ENCODE results near the gene SMPD4.
"Not testable (repeated sequence)": the region's sequence is repeated elsewhere in the genome, so short reads cannot be mapped to it uniquely, and the experiment has no call there.

SMPD4 gene

DNA sequence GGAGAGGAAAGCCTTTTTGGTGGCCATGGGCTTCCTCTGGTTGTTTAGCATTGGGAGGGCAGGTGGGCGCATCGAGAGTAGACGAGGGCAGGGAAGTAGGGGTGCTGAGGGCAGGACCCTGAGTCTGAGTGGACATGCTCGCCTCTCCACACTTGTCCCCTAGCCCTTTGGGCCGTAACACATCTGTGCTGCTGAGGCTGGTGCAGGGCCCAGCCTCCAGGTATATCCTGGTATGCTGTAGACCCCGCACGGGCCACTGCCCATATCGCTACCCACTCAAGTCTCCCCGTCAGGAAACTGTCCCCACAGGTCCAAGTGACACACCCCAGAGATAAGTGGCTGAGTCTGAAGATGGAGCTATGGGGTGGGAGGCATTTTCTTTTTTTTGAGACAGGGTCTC, 22.8 kb downstream of the SMPD4 start:
- TF ChIP-seq CTCF (IDR thresholded peaks at IDR 0.05; ENCODE audit: low read length, missing control alignments) = no peak

DNA sequence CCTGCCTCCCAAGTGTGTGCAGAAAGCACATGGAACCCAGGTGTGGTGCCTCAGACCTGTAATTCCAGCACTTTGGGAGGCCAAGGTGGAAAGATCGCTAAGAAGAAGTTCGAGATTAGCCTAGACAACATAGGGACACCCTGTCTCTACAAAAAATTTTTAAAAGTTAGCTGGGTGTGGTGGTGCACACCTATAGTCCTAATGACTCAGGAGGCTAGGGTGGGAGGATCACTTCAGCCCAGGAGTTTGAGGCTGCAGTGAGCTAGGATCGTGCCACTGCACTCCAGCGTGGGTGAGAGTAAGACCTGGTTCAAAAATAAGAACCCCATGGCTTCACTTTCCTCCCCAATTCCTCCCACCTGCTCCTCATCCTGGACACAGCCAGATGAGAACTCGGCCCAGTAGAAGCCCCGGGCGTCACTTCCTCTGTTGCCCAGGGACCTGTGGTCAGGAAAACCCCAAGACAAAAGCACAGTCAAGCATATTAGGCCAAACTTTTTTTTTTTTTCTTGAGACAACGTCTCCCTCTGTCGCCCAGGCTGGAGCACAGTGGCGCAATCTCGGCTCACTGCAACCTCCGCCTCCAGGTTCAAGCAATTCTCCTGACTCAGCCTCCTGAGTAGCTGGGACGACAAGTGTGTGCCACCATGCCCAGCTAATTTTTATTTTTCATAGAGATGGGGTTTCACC, 23.4 kb downstream of the SMPD4 start:
- not testable (repeated sequence) for DNase-seq (ENCODE audit: low read depth); H3K4me3 ChIP-seq (replicated peaks; ENCODE audit: low read depth, low read length)

More for the DNA sequence above, 22.8 kb downstream of the SMPD4 start:
- DNase-seq (ENCODE audit: low read depth) = no peak
- H3K4me3 ChIP-seq (replicated peaks; ENCODE audit: low read depth, low read length) = no peak overlapping the region

- not testable (repeated sequence) for DNase-seq (ENCODE audit: low read depth); H3K4me3 ChIP-seq (replicated peaks; ENCODE audit: low read depth, low read length)
Measured at GRCh38 chr2:130157354-130157753, 24.0 kb downstream of the SMPD4 start.

DNA sequence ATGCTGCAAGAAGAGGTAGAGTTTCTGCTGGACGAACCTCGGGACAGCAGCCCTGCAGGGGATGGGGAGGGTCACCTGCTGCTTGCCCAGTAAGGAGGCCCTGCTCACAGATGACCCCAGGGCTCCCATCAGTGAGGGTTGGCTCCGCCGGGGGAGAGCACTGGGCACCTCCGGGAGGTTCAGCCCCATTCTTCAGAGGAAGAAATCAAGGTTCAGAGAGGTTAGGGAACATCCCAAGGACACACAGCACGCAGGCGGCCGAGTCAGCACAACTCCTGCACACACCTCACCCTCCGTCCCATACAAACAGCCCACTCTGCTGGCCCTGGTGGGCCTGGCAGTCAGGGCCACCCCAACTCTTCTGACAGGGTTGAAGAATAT, 24.8 kb downstream of the SMPD4 start:
- DNase-seq (ENCODE audit: low read depth) = no peak
- no peak for TF ChIP-seq CTCF (IDR thresholded peaks at IDR 0.05; ENCODE audit: low read length, missing control alignments)
- no peak overlapping the region for H3K4me3 ChIP-seq (replicated peaks; ENCODE audit: low read depth, low read length)

DNA sequence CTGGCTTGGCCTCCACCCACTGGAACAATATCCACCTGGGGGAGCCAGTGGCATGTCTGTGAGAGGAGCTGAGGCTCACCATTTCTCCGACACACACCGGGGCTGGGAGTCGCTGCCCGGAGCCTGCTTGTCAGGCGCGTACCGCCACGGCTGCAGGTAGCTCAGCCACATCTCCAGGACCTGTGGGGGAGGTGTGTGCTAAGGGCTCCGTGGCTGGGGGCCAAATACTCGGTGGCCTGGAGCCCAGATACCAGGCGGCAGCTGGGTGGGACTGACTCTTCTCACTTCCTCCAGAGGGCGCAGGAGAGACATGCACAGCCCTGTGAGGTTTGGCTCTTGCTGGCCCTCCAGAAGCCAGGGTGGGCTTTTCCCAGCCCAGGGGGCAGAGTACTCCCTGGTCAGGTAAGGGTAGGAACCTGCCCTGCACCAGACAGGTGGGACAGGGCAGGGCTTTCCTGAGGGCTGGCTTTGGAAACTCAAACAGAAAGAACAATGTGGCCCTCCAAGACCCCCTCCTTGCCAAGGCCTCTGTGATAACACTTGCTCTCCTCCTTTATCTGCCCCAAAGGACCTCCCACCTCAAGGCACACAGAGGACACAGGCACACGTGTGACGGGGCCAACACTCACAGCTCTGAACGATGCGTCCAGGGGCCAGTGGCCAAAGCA, 25.3 kb downstream of the SMPD4 start:
- H3K4me3 ChIP-seq (replicated peaks; ENCODE audit: low read depth, low read length) = not testable (repeated sequence)
- peak; percentile 58 for TF ChIP-seq CTCF (IDR thresholded peaks at IDR 0.05; ENCODE audit: low read length, missing control alignments)
- peak; percentile 63 for DNase-seq (ENCODE audit: low read depth)

- no peak for TF ChIP-seq CTCF (IDR thresholded peaks at IDR 0.05; ENCODE audit: low read length, missing control alignments)
- DNase-seq (ENCODE audit: low read depth) = no peak
- no peak overlapping the region for H3K4me3 ChIP-seq (replicated peaks; ENCODE audit: low read depth, low read length)
Measured at GRCh38 chr2:130154773-130155765, 26.3 kb downstream of the SMPD4 start.

DNA sequence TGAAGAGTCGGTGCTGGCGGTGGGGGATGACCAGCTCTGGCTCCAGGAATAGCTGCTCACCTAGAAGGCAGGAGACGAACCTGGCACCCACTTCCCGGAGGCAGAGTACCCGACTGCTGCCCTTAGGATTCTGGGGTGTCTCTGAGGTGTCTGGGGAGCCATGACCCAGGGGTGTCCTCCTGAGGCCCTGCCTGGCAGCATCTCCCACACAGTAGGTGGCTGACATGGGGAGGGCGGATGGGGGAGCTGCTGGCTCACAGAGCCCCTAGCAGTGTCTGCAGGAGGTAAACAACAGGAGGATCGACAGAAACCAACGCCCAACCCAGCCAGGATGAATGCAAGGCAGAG, 27.0 kb downstream of the SMPD4 start:
- not testable (repeated sequence) for DNase-seq (ENCODE audit: low read depth); H3K4me3 ChIP-seq (replicated peaks; ENCODE audit: low read depth, low read length)

- DNase-seq (ENCODE audit: low read depth) = not testable (repeated sequence)
Measured at GRCh38 chr2:130153721-130154422, 27.5 kb downstream of the SMPD4 start.

More at GRCh38 chr2:130153721-130154422, 27.5 kb downstream of the SMPD4 start:
- H3K4me3 ChIP-seq (replicated peaks; ENCODE audit: low read depth, low read length) = not testable (repeated sequence)
